HG03521 (cell line): ENCODE measurements around the gene RNF214.

Experiments used
- ATAC-seq: cut with Tn5 transposase; IDR thresholded peaks from one replicate; pipeline ENCODE4 v1.9.1; 2021; ENCODE audit warnings: mild to moderate bottlenecking, moderate library complexity; ENCODE audit not compliant: unreplicated experiment

Gene RNF214

DNA sequence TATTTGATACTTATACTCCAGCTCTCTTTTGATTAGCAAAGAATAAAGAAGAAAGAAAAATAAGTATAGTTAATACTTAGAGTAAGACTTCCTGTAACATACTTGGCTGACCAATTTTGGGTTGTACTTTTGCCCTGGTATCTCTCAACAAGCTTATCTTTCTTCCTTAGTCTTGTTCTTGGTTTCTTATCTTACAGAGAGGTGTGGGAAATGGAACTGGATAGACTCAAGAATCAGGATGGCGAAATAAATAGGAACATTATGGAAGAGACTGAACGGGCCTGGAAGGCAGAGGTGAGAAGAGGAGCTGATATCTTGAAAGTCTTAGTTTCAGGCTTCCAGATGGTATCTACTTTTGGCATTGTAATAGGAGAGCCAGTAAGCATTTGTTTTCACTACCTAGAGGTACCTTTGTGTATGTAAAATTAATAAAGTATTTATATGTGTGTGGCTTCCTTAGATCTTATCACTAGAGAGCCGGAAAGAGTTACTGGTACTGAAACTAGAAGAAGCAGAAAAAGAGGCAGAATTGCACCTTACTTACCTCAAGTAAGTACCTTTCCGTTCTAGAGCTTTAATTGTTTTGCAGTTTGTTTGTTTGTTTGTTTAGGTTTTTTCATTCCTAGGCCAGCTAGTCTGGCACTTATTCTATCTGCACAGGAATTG is 47.4 kb downstream of the RNF214 start:
- no peak for ATAC-seq

DNA sequence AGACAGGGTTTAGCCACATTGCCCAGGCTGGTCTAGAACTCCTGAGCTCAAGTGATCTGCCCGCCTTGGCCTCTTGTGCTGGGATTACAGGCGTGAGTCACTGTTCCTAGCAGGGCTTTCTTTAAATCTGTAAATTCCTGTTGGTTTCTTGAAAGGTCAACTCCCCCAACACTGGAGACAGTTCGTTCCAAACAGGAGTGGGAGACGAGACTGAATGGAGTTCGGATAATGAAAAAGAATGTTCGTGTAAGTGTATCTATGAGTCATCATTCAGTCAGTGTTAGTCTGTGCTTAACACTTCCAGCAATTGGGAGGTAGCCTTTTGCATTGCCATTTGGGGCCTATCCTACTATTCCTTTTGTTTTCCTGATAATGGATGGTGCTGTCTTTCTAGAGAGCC is 48.7 kb downstream of the RNF214 start:
- no peak for ATAC-seq

DNA sequence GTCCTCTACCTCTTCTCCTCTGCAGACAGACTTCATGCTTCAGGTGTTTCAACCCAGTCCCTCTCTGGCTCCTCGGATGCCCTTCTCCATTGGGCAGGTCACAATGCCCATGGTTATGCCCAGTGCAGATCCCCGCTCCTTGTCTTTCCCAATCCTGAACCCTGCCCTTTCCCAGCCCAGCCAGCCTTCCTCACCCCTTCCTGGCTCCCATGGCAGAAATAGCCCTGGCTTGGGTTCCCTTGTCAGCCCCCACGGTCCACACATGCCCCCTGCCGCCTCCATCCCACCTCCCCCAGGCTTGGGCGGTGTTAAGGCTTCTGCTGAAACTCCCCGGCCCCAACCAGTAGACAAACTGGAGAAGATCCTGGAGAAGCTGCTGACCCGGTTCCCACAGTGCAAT is 49.4 kb downstream of the RNF214 start:
- no peak for ATAC-seq

DNA sequence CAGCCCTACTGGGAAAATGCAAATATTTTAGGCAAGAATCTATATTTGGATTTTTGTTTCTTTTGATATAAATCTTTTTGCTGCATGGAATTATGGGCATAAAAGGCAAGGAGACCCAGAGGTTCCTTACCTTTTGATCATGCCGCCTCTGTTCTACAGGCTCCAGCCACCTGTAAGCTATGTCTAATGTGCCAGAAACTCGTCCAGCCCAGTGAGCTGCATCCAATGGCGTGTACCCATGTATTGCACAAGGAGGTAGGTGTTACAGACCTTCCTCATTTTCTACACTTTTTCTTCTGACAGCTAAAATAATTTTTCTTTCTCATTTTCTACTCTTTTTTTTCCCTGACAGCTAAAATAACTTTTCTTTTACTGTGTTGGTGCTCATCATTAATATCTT is 50.5 kb downstream of the RNF214 start:
- no peak for ATAC-seq

DNA sequence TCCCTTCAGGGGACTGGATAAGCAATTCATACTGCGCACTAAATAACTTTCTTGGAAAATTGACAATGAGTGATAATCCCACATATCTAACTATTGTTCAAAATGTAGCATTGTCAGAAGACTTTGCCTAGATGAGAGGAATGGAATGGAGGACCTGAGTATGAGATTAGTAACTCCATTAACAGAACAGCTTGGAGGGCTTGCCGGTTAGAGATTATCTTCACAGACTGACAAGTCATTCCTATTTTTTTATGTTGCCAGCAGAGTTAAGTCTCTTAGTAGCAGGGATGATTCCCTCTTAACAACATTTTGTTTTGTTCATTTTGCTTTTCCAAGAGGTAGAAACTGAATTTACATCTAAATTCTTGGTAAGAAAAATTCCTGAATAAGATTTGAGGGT is 51.6 kb downstream of the RNF214 start:
- ATAC-seq, result no peak

DNA sequence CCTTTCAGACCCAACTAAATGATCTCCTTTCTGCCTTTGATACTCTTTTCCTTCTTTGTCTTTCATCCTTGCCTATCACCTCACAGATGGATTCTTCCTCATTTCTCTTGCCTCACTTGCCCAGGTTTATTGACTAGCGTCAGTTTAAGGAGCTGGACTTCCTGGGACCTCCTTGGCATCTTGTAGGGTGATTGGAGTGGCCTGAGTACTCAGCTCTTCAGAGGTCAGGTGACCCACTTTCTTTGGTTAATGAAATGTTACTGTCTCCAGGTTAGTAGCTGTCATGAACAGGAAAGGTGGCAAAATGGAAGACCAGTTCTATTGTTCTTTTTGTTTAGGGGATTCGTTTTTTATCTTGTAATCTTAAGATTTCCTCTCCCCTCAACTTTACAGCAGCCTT is 54.1 kb downstream of the RNF214 start:
- no peak for ATAC-seq

DNA sequence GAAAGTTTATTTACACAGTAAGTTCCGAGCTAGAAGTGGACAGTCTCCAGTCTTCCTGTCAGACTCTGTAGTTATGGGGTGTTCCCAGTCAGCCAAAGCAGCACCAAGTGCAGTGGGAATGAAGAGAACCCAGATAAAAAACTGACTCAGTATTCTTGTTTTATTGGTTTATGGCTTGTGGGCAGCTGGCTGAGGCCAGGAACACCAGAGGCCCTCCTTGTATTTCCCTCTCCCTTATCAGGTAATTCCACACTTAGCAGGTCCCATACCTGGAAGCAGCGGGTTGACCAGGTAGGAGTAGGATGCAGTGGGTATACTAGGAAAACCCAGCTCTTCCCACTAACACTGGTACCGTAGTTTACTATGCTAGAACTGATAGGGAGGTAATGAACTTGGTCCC is 55.2 kb downstream of the RNF214 start:
- no peak for ATAC-seq

DNA sequence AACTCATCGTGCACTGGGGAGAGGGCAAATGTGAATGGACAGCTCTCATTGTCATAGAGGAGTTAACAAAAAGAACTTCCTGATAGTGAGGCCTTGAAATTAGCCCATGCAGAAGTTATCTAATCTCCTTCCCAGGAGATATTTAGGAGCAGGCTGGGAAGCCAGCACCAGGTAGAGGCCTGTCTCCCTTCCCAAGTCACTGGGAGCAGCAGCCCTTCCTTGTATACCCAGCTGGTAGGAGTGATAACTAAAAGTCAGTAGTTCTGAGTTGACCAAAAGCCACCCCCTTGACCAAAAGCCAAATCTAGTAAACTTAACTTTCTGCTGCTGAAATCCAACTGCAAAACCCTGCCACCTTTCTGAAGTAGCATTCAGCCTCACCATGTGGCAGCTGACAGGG is 57.3 kb downstream of the RNF214 start:
- ATAC-seq, result no peak

DNA sequence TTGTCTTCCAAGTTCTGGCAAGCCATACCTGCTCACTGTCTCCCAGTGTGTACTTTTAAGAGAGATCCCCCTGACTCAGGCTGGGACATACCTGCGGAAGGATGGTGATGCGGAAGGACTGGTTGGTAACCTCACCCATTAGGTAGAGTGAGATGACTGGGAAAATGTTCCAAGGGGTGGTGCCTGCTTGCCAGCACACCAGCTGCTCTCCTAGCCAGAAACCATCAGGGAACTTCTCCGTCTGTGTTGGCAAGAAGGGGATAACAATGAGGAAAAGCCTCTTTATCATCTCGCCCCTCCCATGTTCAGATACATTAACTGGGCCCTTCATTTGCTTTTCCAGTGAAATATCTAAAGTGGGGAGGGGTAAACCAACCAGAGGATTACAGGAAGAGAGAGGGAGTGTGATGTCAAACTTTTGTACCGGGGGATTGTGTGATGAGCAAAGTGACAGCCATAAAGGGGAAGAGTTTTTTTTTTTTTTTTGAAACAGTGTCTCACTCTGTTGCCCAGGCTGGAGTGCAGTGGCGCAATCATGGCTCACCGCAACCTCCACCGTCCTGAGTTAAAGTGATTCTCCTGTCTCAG is 58.4 kb downstream of the RNF214 start, which contains the start of gene BACE1-AS:
Gene BACE1-AS (plus strand): TSS at position 538 of the 588 bp plus-strand sequence.
- ATAC-seq, result no peak

DNA sequence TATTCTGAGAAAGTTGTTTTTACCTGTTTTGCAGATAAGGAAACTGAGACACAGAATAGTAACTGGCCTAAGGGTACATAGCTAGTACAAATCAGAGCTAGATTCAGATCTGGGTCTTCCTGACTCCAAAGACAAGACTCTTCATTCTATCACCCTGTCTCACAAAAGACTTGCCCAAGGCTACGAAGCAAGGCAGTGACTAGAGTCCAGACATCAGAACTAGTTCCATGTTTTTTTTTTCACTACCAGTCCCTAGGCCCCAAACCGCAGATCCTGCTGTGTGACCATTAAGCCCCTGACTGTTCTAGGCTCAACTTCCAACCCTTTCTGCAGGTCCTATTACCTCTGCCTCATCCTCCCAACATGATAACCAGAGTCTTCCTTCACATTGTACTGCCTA is 60.1 kb downstream of the RNF214 start:
- no peak for ATAC-seq

DNA sequence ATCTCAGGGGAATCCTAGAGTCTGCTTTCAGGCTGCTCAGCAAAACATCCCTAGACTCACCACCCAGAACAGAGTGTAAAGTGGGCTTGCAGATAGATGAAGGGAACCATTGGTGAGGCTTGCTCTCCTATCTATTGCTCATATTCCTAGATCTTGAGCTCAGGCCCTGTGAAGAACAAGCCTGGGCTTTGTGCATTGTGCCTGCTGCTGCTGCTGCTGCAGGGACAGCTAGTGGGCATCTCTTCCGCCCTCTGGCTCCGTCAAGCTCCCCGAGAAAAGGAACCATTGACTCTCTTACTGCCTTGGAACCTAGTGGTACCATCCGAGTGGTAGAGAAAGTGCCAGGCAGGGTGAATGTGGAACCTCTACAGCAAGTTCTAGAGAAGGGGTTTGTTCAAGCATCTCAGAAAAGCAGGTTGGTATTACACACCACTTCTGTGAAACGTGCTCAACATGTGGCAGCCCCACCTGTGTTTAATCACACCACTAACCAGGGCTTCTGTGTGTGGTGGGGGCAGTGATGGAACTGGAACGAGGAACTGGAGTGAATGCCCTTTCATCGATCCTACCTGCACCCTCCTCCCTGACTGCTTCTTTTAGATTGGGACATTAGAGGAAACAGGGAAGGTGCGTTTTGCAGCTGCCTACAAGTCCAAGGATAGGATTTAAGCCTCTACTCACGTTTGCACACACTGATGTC is 63.1 kb downstream of the RNF214 start:
- ATAC-seq, result no peak

DNA sequence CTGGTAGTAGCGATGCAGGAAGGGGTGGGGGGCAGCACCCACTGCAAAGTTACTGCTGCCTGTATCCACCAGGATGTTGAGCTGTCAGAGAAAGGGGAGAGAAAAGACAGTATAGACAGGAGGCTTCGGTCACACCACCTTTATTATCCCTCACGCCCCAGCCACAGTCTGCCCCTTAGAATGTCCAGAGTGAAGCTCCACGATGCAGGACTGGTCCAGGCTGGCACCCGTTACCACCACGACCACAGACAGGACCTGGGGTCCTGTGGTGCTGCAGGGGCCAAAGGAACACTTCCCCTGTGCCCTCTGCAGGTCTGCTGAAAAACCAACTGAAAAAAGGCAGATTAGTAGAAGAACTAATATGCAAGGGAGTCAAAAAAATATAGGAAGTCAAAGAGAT is 64.4 kb downstream of the RNF214 start:
- no peak for ATAC-seq

DNA sequence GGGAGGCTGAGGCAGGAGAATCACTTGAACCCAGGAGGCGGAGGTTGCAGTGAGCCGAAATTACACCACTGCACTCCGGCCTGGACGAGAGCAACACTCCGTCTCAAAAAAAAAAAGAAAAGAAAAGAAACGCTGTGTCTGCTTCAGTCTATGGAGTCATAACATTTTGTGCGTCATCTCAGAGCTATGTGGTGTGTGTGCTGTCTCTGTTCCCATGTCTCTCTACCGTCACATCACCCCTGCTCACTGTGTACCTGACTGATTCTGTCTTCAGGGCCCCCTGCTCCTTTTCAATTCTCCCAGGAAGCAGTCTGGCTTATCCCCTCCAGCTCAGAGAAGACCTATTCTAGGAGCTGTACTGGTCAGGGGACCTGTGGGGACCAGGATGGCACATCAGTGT is 65.7 kb downstream of the RNF214 start:
- ATAC-seq, result no peak

DNA sequence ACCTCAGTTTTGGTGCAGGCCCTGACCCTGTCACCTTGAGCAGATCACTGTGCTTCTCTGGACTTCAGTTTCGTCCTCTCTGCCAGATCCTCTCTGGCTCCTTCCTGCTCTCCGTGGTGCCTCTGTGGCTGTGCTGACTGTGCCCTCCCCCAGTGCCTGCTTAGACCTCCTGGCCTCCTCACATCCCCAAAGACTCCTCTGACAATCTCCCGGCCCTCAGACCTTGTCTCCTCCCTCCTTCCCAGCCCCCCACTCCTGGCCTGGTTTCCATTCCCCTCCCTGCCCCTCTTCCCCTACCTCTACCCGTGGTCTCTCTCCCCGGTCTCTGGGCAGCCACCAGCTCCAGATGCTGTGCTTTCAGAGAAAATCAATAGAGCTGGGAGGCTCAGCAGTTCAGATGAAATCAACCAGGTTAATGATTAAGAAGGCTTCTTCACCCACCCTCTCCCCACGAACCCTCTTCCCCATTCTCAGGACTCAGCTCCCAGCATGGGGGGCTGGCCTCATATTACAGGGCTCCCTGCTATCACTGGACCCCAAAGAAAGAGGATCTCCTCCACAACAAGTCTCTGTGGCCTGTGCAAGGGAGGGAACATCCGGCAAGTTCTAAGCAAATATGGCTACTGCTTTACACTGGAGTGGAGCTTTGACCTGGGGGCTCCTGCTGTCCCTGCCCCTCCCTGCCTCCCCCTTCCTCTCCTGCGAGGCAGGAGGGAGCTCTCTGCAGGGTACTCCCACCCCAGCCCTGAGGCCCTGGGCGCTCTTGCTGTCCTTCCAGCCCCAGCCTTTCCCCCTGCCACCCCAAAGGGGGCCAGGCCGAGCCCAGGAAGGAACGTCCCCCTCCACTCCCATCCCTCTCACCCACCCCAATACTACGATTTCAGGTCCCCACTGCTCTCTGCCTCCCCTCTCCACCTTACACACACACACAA is 67.1 kb downstream of the RNF214 start:
- no peak for ATAC-seq

DNA sequence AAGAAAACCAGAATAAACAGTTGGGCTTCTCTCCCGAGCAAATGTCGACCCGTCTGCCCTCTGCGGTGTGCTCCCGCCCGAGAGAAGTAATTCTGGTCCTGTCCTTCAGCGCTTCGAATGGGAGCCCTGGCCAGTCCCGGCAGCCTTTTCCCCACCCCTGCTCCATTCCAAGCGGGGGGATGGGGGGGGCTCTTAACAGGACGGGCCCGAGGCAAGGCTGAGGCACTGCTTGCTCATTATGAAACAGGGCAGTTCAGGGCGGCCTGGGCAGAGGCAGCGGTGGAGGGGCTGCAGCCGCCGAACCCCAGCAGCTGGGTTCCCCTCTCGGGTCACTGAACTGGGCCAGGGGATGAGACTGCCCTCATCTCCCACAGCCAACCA is 67.8 kb downstream of the RNF214 start:
- no peak for ATAC-seq

DNA sequence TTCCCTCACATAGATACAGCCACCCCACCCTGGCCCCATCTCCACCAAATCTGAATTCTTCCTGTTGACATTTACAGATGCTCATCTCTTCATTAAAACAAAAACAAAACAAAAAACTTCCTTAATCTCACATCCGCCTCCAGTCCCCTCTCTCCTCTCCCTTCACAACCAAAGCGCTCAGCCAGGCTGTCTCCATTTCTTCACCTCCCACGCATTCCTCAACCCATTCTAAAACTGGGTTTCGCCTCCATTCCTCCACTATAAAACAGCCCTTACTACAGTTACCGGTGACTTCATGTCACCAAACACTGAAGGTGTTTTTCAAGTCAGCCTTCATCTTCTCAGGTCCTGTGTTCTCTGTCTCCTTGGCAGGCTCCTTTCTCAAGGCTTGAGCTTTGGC is 68.3 kb downstream of the RNF214 start:
- ATAC-seq, result no peak

DNA sequence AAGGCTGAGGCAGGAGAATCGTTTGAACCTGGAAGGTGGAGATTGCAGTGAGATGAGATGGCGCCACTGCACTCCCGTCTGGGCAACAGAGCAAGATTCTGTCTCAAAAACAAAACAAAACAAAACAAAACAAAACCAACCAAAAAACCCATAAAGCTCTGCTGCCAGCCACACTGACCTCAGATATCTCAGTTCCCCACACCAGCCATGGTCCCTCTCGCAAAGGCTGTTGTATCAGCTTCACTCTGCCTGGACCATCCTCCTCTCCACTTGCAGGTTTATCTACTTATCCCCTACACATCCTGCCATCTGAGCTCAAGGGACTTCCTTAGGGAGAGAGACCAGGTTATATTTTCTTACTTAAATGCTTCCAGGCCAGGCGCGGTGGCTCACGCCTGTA is 69.8 kb downstream of the RNF214 start:
- ATAC-seq, result no peak

DNA sequence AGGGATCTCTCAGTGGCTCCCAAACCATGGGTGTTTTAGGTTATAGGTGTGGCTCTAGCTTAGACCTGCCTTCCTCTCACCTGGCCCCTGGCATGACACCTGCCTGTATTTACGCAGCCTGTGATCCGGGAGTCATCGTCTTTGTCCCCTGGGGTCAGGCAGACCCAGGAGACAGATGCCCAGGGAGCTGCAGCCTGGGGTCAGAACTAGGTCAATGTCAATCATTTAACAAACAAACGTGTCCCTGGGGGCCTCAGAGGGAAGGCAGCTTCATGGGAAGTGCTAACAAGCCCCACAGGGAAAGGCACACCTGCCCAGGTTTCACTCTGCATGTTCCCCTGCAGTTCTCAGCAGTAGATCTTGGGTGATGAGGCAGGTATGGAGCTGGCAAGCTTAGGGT is 70.6 kb downstream of the RNF214 start:
- ATAC-seq, result no peak

DNA sequence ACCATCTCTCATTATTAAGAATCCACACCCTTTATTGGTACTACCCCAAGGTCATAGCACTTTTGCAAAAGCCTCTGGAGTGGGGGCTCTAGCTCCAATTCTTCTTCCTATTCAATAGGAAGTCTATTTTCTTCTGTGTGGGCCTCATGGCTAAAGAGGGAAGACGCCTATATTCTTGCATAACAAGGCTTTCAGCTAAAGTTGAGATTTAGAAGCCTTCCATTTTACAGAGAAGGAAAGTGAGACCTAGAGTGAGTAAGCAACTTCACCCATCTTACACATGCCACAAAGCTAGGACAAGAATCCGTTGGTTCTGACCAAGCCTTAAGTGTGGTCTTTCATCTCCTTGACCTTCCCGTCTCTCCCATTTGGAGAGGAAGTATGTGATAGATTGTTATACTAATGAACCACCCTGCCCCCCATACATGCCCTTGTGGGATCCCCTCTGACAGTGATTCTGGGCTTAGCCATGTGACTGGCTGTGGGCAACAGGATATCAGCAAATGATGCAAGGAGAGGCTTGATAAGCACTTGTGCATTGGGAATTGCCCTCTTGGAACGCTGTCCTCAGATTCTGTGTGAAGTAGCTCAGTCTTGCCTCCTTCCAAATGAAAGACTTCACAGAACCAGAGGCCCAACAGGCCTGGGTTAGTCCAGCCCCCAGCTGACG is 71.3 kb downstream of the RNF214 start:
- ATAC-seq, result no peak

DNA sequence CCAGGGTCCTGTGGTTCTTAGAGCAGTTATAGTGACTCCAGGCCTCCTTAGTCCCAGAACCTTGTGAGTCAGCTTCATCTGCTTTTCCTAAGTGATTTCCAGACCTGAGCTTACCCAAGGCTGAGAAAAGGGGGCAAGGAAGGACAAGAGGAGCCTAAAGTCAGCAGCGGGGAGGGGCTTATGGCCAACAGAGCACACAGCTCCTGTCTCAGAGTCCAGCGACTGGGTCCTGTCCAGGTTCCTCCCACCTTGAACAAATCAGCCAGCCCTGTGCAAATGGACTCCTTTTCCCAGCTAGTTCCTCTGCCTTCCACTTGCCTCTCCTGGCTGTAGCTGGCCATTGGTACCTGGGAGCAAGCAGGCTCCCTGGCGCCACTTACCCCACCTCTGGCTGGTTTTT is 72.7 kb downstream of the RNF214 start:
- no peak for ATAC-seq

DNA sequence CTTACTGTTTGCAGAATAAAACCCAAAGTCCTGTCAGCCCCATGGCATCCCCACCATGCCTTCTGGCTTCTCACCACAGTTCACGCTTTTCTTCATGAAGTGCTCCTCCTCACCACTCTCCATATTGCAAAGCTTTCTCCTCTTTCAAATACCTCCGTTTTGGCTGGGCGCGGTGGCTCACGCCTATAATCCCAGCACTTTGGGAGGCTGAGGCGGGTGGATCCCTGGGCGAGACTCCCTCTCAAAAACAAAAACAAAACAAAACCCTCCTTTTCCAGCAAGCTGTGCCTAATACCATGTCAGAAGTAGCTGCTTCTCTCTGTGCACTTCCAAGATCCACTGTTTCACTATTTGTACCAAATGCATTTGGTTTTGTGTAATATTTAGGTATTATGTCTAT is 76.8 kb downstream of the RNF214 start:
- no peak for ATAC-seq
